ENCODE results near the gene NOP56.
"Not testable (repeated sequence)": the region's sequence is repeated elsewhere in the genome, so short reads cannot be mapped to it uniquely, and the experiment has no call there.

The NOP56 gene

DNA sequence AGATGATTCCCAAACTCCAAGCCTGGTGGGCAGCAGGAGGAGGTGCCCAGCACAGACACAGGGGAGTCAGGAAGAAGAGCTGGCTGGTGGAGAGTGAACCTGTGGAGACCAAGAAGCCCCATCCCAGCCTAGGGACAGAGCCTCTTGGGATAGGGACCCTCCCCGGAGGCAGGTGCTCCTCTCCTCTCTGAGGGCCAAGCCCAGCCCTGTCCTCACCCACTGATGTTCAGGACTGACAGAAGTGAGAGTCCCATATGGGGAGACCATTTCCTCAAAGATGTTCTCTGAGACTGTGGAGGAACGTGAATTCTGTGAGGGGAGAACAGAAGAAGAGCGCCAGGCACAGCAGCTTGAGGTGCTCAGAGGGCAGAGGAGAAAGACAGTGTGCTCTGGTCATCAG lies 37.8 kb downstream of the NOP56 start:
- DNase-seq: no peak

- no peak for DNase-seq
Measured at GRCh38 chr20:2690718-2691117, 38.3 kb downstream of the NOP56 start.

- DNase-seq: no peak
Measured at GRCh38 chr20:2691127-2691526, 38.7 kb downstream of the NOP56 start.

DNA sequence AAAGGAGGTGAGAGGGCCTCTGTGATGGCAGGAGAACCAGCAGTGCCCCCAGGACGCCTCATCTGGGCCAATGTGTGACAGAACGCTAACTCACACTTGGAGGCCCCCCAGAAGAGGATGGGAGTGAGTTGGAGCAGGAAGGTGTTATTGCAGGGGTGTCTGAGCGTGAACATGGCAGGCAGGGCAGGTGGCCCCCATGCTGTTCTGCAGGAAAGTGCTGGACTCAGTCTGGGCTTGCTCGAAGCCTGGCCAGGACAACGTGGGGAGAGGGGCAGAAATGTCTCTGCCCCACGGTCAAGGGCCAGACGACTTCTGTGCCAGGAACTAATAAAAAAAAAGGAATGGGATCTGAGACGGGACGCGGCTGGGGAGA lies 39.2 kb downstream of the NOP56 start:
- no peak for DNase-seq

DNA sequence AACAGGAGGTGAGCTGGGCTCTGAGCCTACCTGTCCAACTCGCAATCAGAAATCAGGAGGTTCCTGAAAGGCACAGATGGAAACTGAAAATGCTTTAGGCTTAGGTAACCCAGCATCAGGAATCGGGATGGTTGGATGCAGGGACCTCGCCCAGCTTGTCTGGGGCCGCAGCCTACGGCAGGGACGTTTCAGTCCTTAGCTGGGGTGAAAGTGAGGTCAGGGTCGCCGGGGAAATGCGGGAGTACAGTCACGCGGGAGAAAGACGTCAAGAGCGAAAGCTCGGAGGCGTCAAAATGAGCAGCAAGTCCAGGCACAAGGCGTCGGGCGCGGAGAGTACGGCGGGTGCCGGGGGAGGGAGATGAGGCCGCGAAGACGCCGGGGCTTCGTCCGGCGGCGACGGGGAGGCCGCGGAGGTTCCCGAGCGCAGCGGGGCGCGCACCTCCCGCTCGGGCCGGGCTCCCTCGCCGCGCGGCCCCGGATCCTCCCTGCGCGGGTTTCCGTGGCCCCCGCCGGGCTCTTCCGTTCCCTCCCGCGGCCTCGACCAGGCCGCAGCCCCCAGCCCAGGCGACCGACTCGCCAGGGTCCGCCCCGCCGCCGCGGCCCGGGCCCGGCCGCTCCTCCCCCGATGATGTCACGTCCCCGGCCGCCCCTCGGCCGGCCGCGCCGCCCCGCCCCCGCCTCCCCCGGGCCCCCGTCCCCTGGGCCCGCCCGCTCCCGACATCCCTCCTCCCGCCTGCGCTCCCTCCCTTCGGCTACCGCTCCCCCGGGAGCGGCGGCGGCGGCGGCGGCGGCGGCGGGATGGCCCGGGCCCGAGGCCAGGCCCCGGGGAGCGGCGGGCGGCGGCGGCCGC lies 39.8 kb downstream of the NOP56 start, which contains the start of gene EBF4:
Gene EBF4, plus strand, starts transcription at position 745 of the 850 bp plus-strand sequence. CDS start 866 bp downstream, outside the sequence.
- DNase-seq: peak; percentile 62

DNA sequence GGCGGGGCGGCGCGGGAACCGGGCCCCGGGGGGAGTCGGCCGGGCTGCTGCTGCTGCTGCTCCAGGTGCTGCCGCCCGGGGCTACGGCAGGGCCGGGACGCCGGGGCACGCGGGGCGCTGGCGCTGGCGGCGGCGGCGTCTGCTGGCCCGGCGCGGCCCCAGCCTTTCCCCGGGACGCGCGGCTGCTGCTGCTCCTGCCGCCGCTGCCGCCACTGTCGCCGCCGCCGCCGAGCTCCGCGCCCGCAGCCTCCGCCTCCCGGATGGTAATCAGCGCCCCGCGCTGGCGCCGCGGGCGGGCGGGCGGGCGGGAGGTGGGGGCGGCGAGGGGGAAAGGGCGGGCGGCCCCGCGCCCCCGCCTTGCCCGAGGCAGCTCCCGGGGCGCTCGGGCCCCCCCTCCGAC lies 40.5 kb downstream of the NOP56 start:
- DNase-seq: no peak

DNA sequence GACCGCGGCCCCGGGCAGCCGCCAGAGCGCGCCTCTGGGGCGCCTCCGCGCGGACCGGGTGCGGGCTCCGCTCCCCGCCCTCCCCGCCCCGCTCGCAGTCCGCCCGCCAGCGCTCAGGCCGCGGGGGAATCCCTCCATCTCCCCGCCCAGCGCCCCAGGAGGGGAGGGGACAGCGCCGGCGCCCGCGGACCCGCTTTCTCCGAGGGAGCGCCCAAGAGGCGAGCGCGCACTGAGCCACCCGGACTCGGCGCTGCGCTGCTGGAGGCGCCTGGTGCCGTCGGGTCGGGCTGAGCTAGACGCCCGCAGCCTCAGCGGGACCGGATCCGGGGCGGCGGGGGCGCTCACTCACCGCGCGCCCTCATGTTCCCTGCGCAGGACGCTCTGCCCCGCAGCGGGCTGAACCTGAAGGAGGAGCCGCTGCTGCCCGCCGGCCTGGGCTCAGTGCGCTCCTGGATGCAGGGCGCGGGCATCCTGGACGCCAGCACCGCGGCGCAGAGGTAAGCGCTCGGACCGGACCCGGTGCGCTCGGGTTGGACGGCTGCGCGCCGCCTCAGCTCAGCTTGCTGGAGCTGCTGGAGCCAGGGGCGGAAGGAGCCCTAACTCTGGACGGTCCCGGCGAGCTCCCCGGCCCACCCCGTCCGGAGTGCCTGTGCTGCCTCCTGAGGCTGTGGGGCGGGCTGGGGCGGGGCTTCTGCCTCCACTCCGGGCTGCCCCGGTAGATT lies 41.0 kb downstream of the NOP56 start:
- peak; percentile 44 for DNase-seq

- peak; percentile 42 for DNase-seq
Measured at GRCh38 chr20:2694008-2694471, 41.6 kb downstream of the NOP56 start.

GRCh38 chr20:2694519-2694918 lies 42.1 kb downstream of the NOP56 start:
- no peak for DNase-seq

GRCh38 chr20:2695206-2695983 lies 43.0 kb downstream of the NOP56 start:
- no peak for DNase-seq

DNA sequence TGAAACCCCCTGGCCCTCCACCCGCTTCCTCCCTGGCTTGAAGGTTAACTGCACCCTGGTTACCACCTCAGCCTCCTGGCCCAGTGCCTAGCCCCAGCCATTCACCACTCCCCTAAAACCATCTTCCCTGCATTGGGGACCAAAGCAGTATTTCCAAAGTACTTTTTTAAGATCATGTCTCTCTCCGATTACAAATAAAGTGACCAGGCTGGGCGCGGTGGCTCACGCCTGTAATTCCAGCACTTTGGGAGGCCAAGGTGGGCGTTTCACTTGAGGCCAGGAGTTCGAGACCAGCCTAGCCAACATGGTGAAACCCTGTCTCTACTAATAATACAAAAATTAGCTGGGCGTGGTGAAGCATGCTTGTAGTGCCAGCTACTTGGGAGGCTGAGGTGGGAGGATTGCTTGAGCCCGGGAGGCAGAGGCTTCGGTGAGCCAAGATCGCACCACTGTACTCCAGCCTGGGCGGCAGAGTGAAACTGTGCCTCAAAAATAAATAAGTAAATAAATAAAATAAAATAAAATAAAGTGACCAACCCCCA lies 43.6 kb downstream of the NOP56 start:
- DNase-seq: not testable (repeated sequence)

DNA sequence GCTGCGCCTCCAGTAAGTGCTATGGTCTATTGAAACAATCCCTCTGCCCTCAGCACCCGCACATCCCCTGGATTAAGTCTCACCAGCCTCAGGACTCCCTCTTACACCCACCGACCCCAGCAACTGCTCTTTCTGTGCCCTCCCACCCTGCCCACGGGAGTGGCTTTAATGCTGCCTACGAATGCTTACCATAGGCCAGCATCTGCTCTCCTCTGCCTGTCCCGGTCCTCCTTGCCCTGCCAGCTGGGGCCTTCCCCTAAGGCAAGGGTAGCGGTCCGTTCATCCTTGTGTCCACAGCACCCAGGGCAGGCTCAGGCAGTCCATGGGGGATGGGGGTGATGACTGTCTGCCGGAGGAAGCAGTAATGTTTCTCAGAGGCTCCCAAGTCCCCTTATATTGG lies 44.2 kb downstream of the NOP56 start:
- no peak for DNase-seq

DNA sequence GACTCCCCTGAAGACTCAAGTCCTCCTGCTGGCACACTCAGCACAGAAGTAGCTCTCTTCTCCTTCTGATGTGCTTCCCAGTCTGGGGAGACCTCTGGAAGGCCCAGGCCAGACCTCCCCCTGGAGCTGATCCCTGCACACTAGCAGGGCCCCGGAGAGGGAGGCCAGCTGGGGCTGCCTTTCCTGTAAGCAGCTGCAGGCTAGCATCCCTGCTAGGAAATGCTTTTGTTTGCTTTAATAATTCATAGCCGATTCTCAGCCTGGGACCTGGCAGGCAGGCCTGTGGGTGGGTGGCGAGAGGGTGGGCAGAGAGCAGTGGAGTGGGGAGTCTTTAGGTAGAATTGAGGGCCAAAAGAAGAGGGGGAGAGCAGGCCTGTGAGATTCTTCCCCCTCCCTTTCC lies 45.3 kb downstream of the NOP56 start:
- DNase-seq: no peak

GRCh38 chr20:2698186-2698817 lies 45.9 kb downstream of the NOP56 start:
- no peak for DNase-seq

DNA sequence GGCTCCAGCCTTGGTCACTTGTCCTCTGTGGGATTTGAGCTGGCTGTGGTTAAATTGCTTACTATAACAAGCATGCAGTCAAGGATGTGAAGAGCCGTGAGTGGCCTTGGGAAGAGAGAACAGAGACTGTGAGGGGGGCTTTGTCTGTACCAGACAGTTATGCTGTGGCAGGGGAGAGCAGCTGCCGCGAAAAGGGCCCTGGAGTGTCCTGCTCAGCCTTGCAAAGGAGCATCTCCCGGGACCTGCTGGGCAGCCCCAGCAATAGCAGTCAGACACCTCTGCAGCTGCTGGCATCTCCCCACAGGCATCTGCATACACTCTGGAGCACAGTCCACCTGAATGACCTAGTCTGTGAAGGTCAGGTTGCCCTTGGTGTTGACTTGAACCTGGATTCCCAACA lies 46.5 kb downstream of the NOP56 start:
- DNase-seq: no peak

DNA sequence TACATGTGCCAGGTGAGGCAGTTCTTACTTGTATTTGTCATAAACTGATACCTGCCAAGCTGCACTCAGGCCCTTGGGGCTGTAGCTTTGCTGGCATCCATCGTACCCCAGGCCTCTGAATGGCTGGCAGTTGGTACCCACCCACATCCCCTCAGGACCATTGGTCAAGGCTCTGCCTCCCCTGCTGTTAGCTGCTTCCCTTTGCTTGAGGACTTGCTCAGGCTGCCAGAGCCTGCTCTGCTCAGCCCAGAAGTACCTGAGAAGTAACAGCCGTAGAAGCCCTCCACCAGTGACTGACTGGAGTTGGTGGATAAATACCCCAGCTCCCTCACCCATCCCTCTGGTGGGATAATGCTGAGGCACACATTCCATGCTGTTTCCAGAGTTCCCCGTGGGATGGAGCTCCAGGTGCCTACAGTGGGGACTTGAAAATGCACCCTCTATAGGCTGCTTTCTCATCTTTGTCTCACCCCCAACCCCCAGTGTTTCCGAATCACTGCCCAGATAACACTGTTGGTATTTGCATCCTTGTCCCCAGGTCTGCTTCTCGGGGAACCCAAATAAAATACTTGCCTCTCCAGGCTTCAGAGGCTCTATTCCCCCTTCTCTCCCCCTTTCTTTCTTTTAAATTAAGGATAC lies 47.5 kb downstream of the NOP56 start:
- DNase-seq: no peak

- no peak for DNase-seq
Measured at GRCh38 chr20:2700913-2701620, 48.6 kb downstream of the NOP56 start.

DNA sequence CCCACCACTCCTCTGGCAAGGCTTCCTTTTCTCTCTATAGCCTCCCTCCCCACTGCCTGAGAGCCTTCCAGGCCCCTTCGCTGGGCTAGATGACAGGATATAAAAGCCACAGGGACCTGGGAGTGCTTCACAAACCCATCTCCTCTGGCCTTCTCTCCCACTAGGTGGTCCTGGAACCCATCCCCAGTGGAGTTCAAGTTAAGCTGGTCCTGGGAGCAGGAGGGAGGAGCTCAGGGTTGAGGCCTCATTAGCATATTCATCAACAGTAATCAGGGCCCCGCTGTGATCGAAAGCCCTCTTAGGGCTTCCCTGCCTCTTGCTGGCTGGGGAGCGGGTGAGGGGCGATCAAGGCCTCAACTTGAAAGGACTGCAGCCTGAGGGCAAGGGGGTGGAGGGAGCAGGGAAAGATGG lies 49.2 kb downstream of the NOP56 start:
- DNase-seq: no peak

- DNase-seq: no peak
Measured at GRCh38 chr20:2703716-2704475, 51.5 kb downstream of the NOP56 start.

DNA sequence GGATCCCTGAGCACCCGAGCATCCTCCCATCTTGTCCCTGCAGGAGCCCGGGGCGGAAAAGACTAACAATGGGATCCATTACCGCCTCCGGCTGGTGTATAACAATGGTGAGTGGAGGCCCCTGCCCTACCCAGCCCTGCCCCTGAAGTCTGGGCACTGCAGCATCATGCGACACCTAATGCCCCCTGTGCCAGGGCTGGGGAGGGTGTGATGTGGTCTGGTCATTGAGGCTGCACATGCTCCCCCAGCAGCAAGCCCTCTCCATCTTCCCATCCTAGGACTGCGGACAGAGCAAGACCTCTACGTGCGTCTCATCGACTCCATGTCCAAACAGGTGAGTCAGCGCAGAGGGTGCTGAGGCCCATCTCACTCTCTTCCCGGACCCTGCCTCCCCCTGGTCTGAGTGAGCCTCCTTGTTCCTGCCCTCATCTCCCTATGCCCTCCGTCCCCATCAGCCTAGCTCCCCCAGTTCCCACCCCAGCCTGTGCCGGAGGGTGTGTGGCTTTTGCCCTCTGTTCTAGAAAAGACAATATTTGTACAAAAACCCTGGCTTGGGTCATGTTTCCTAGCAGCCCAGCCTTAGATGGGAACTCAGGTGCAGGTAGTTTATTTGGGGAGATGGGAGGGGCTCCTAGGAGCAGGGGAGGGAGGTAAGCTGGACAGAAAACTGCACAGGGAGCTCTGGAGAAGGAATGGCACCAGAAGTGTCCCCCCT lies 53.7 kb downstream of the NOP56 start:
- DNase-seq: no peak
